ENCODE results near the gene JARID2. TPM values are rescaled to one million over a fixed set of nuclear protein-coding genes. Genes with fewer than 3 reads are reported as not detected.

JARID2 gene
- total and polyA plus RNA-seq, 12 donors: 2.3 to 11.6 (median 8.7) TPM

- TF ChIP-seq, protein P1, sequence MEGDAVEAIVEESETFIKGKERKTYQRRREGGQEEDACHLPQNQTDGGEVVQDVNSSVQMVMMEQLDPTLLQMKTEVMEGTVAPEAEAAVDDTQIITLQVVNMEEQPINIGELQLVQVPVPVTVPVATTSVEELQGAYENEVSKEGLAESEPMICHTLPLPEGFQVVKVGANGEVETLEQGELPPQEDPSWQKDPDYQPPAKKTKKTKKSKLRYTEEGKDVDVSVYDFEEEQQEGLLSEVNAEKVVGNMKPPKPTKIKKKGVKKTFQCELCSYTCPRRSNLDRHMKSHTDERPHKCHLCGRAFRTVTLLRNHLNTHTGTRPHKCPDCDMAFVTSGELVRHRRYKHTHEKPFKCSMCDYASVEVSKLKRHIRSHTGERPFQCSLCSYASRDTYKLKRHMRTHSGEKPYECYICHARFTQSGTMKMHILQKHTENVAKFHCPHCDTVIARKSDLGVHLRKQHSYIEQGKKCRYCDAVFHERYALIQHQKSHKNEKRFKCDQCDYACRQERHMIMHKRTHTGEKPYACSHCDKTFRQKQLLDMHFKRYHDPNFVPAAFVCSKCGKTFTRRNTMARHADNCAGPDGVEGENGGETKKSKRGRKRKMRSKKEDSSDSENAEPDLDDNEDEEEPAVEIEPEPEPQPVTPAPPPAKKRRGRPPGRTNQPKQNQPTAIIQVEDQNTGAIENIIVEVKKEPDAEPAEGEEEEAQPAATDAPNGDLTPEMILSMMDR (IDR thresholded peaks at IDR 0.05): no peak
- ATAC-seq (no peak), DNase-seq (no peak)
- Histone ChIP-seq H3K4me3 (no peak overlapping the region), H3K9me3 (peaks cover 0 to 15% (median 8%) of the 10 kb centered on the region in 11 donors), H3K27ac (no peak overlapping the region), H3K4me1 (peaks cover 5 to 92% (median 59%) of the 10 kb centered on the region in 9 donors), H3K36me3 (no peaks in the 10 kb centered on the region), H3K27me3 (no peaks in the 10 kb centered on the region)
- WGBS, 2 donors: 83 to 87% methylated on average over 1 of the region's 1 CpG
- intact Hi-C loops (cut with DNase I): loop anchor here in 1 of 10 donors (5.0 kb wide), 1 partner anchor 188 kb away; the partner anchor contains the start of gene JARID2
Observed at GRCh38 chr6:15435468-15435867, 189.6 kb downstream of the JARID2 start.

- no peak for ATAC-seq
- Histone ChIP-seq H3K27ac (no peak overlapping the region), H3K9me3 (peaks cover 0 to 15% (median 8%) of the 10 kb centered on the region in 11 donors), H3K36me3 (no peaks in the 10 kb centered on the region), H3K4me1 (peaks cover 8 to 92% (median 56%) of the 10 kb centered on the region in 9 donors), H3K4me3 (no peak overlapping the region), H3K27me3 (no peaks in the 10 kb centered on the region)
- WGBS, 2 donors: 94 to 97% methylated on average over 3 of the region's 3 CpGs
- intact Hi-C loops (cut with DNase I): loop anchor here in 1 of 10 donors (5.0 kb wide), 1 partner anchor 189 kb away; the partner anchor contains the start of gene JARID2
- TF ChIP-seq, protein P1 (IDR thresholded peaks at IDR 0.05): no peak
- DNase-seq: no peak
Observed at GRCh38 chr6:15436451-15436850, 190.6 kb downstream of the JARID2 start.

DNA sequence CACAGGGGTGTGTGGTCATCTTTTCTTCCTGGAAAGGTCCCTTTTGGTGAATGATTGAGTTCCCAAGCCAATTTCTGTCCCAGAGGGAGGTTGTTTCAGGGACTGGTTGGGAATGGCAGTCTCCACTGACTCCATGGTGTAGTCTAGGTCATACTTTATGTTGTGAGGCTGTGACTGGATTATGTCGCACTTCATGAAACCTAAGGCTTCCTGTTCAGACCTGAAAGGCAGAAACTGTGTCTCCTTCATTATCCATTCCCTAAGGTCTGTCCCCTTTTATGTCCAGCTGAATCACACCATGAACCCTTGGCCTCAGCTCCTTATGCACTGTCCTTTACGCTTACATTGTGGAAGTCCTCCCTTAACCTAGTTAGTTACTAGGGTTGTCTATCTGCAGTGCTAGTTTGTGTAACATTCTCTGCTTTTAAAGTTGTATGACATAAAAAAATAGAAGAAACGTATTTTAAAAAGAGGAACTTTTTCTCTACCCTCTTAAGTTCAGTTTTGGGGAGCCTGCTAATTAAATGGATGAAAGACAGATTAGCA lies 191.3 kb downstream of the JARID2 start:
- 88 to 95% methylated on average over 3 of the region's 3 CpGs for WGBS, 2 donors
- TF ChIP-seq, protein P1 (IDR thresholded peaks at IDR 0.05): no peak
- ATAC-seq: no peak
- peaks cover 8 to 92% (median 55%) of the 10 kb centered on the region in 9 donors for H3K4me1 ChIP-seq
- no peak overlapping the region for H3K4me3 ChIP-seq
- no peaks in the 10 kb centered on the region for H3K27me3 ChIP-seq
- DNase-seq: no peak
- H3K9me3 ChIP-seq: peaks cover 0 to 15% (median 8%) of the 10 kb centered on the region in 11 donors
- no peak overlapping the region for H3K27ac ChIP-seq
- no peaks in the 10 kb centered on the region for H3K36me3 ChIP-seq
- intact Hi-C loops (cut with DNase I): loop anchor here in 1 of 10 donors (5.0 kb wide), 1 partner anchor 190 kb away; the partner anchor contains the start of gene JARID2

DNA sequence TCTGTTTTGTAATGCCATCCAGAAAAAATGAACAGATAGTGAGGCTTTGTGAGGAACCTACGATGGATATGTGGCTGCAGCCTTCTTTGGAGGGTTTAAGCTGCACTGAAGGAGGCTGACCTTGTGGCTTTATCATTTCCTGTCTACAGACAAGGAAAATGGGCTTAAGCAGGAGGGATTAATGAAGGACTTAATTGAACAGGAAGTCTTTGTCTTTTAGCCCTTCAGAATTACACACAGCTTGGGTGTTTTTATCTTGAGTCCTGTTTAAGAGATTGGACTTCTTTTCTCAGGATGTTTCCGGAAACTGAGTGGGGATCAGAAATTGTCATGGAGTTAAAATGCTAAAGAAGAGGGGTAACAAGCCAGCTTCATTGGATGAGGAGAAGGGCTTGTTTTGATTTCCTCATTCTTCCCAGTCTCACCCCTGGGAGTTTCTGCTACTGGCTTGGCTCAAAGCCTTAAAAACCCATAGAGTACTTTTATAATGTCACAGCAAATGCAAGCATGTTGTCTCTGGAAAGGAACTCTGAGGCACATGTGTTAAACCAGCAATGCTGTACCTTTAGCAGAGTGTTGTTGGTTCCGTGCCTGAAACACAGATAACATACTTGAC lies 193.6 kb downstream of the JARID2 start:
- TF ChIP-seq, protein P1 (IDR thresholded peaks at IDR 0.05): no peak
- Histone ChIP-seq H3K4me3 (no peak overlapping the region), H3K9me3 (peaks cover 0 to 12% (median 8%) of the 10 kb centered on the region in 11 donors), H3K36me3 (no peaks in the 10 kb centered on the region), H3K27ac (peak overlapping the region in 4 of 10 donors; percentile 6 to 31 (median 21)), H3K4me1 (peaks cover 4 to 95% (median 60%) of the 10 kb centered on the region in 9 donors), H3K27me3 (no peaks in the 10 kb centered on the region)
- DNase-seq: no peak
- WGBS, 2 donors: 39 to 47% methylated on average over 3 of the region's 3 CpGs
- intact Hi-C loops (cut with DNase I): loop anchor here in 7 of 10 donors (2.0 to 10.0 kb wide), 10 partner anchors 48 to 1315 kb away; partner anchors contain the start of gene JARID2 (in 5 of the 7)
- ATAC-seq: peak in 2 of 8 donors; percentile 11 to 26

Measured in heart right ventricle (tissue), 16 donors.